ENCODE results near the gene TCERG1L. TPM values are rescaled to one million over a fixed set of nuclear protein-coding genes. Genes with fewer than 3 reads are reported as not detected.
"Not testable (repeated sequence)": the region's sequence is repeated elsewhere in the genome, so short reads cannot be mapped to it uniquely, and the experiment has no call there.

The TCERG1L gene
- total RNA-seq, 1 donor from 2014 or later = 0.46 TPM

- H3K27me3 ChIP-seq (ENCODE audit: control insufficient read depth, insufficient read depth, low read length) = no peaks in the 10 kb centered on the region
- DNase-seq (ENCODE audit: low read depth) = no peak
- no peaks in the 10 kb centered on the region for H3K36me3 ChIP-seq (ENCODE audit: control insufficient read depth, insufficient read depth, low read length)
- no peak for TF ChIP-seq CTCF (IDR thresholded peaks at IDR 0.05; ENCODE audit: insufficient read depth, low read length, poor library complexity, severe bottlenecking)
- no peak overlapping the region for H3K4me3 ChIP-seq (ENCODE audit: low read depth, low read length)
Observed at GRCh38 chr10:131141645-131142516, 169.6 kb downstream of the TCERG1L start.

- no peak for DNase-seq (ENCODE audit: low read depth)
- no peak for TF ChIP-seq CTCF (IDR thresholded peaks at IDR 0.05; ENCODE audit: insufficient read depth, low read length, poor library complexity, severe bottlenecking)
- H3K36me3 ChIP-seq (ENCODE audit: control insufficient read depth, insufficient read depth, low read length) = no peaks in the 10 kb centered on the region
- H3K4me3 ChIP-seq (ENCODE audit: low read depth, low read length) = no peak overlapping the region
- H3K27me3 ChIP-seq (ENCODE audit: control insufficient read depth, insufficient read depth, low read length) = no peaks in the 10 kb centered on the region
Observed at GRCh38 chr10:131141207-131141606, 170.3 kb downstream of the TCERG1L start.

- no peak overlapping the region for H3K4me3 ChIP-seq (ENCODE audit: low read depth, low read length)
- DNase-seq (ENCODE audit: low read depth) = no peak
- H3K36me3 ChIP-seq (ENCODE audit: control insufficient read depth, insufficient read depth, low read length) = no peaks in the 10 kb centered on the region
- H3K27me3 ChIP-seq (ENCODE audit: control insufficient read depth, insufficient read depth, low read length) = no peaks in the 10 kb centered on the region
- TF ChIP-seq CTCF (IDR thresholded peaks at IDR 0.05; ENCODE audit: insufficient read depth, low read length, poor library complexity, severe bottlenecking) = no peak
Observed at GRCh38 chr10:131140606-131141005, 170.9 kb downstream of the TCERG1L start.

- TF ChIP-seq CTCF (IDR thresholded peaks at IDR 0.05; ENCODE audit: insufficient read depth, low read length, poor library complexity, severe bottlenecking) = no peak
- Histone ChIP-seq H3K36me3 (ENCODE audit: control insufficient read depth, insufficient read depth, low read length) (no peaks in the 10 kb centered on the region), H3K4me3 (ENCODE audit: low read depth, low read length) (no peak overlapping the region), H3K27me3 (ENCODE audit: control insufficient read depth, insufficient read depth, low read length) (no peaks in the 10 kb centered on the region)
- DNase-seq (ENCODE audit: low read depth) = no peak
Observed at GRCh38 chr10:131137223-131137622, 174.3 kb downstream of the TCERG1L start.

GRCh38 chr10:131136336-131136735, 175.2 kb downstream of the TCERG1L start:
- not testable (repeated sequence) for H3K27me3 ChIP-seq (ENCODE audit: control insufficient read depth, insufficient read depth, low read length); H3K36me3 ChIP-seq (ENCODE audit: control insufficient read depth, insufficient read depth, low read length); DNase-seq (ENCODE audit: low read depth)

GRCh38 chr10:131135716-131136115, 175.8 kb downstream of the TCERG1L start:
- H3K36me3 ChIP-seq (ENCODE audit: control insufficient read depth, insufficient read depth, low read length) = no peaks in the 10 kb centered on the region
- H3K4me3 ChIP-seq (ENCODE audit: low read depth, low read length) = no peak overlapping the region
- no peak for DNase-seq (ENCODE audit: low read depth)
- H3K27me3 ChIP-seq (ENCODE audit: control insufficient read depth, insufficient read depth, low read length) = no peaks in the 10 kb centered on the region
- TF ChIP-seq CTCF (IDR thresholded peaks at IDR 0.05; ENCODE audit: insufficient read depth, low read length, poor library complexity, severe bottlenecking) = no peak

More at GRCh38 chr10:131136336-131136735, 175.2 kb downstream of the TCERG1L start:
- H3K4me3 ChIP-seq (ENCODE audit: low read depth, low read length) = not testable (repeated sequence)

Measured in kidney epithelial cell (primary cell).